ENCODE measurements around the gene ID2.

Gene ID2

DNA sequence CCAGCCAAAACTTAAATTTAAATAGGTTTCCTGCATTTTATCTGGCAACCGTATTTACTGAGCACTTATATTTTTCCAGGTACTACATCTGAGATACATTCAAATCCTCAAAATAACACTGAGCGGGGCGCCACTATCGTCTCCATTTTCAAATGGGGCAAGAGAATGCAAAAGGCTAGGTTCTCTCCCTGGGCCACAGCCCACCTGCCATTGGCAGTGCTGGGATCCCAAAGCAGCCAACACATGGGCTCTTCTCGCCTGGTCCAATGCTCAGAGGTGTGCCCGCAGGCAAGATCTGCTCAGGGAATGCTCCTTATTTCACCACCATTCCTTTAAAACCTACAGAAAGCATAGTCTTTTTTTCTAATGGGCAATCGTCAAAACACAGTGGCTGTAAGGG is 11.3 kb upstream of the ID2 start:
- DNase-seq, result no peak

DNA sequence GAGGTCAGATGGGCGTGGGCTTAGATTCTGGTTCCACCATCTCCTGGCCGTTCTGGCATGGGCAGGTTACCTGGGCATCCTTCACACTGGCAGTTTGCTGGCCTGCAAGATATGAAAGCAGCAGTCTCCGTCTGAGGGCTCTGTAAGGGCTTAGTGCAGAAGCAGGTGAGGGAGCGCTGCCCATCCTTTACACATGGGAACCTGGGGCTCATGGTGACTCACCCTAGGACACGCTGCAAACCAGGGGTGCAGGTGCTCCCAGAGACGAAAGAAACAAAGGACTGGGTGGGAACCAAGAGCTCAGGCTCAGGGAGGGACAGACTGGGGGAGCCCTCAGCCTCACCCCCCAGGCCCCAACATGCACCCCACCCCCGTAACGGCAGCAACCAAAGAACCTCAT is 10.7 kb upstream of the ID2 start:
- no peak for DNase-seq

DNA sequence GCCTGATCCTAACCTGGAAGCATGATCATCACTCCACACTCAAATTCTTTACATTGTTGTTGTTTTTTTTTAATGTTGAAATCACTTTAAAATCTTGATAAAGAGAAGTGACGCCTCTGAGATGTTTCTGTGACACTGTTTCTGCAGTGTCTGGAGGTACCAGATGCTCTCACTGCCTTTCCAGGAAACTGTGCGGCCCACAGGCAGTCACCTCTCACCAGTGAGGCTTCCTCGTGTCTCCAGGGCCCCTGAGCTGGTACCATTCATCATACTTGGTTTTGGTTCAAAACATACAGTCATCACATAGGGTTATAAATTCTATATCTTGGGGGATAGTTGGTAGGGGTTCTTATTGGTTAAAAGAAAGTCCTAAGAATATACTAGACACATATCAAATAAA is 10.1 kb upstream of the ID2 start:
- DNase-seq, result no peak

DNA sequence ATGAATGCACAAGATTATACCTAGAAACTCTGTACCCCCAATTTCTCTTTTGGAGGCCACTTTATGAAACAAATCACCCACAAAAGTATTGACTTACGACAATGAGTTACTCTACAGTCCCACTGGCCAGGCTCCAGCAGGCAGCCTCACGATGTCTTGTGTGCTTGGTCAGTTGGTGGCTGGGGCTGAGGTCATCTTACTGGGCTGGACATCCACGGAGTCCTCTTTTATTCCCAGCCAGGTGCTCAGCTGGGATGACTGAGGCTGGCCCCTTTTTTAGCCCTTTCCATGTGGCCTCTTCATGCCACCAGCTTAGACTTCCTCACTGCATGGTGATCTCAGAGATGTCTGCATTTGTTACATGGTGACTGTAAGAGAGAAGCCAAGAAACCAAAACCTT is 8.9 kb upstream of the ID2 start:
- no peak for DNase-seq

DNA sequence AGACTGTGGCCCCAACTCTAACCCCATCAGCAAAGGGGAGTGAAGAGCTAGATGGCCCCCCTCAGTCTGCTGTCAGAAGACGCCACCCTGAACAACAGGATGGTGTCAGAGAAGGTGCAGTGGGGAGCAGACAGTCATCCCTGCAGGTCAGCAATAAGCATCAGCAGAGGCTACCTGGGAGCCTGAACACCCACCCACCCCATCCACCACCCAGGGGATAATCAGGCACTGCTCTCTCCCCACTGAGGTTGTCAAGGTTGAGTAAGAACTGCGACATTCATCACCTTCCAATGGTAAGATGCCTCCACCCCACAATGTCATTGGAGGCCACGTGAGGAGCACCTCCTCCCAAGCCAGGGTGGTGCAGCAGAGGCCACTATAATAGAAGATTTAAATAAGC is 8.5 kb upstream of the ID2 start:
- DNase-seq, result no peak

DNA sequence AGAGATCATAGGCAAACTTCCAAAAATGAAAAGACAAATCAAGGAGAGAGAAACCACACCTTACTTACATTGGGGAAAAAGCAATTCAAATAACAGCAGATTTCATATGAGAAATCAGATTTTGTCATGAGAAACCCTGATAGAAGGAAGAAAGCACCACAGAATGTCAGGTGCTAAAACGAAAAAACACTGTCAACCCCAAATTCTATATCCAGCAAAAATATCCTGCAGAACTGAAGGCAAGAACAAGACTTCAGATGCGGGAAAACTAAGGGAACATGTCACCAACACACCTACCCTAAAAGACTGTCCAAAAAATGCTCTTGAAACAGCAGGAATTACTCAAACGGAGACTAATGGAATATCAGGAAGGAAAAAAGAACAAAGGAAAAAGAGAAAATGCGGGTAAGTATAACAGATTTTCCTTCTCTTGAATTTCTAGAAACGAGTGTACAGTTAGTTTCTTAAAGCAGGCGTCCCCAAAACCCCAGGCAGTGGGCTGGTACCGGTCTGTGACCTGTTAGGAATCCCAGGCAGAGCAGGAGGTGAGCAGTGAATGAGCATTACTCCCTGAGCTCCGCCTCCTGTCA is 7.3 kb upstream of the ID2 start:
- no peak for DNase-seq

DNA sequence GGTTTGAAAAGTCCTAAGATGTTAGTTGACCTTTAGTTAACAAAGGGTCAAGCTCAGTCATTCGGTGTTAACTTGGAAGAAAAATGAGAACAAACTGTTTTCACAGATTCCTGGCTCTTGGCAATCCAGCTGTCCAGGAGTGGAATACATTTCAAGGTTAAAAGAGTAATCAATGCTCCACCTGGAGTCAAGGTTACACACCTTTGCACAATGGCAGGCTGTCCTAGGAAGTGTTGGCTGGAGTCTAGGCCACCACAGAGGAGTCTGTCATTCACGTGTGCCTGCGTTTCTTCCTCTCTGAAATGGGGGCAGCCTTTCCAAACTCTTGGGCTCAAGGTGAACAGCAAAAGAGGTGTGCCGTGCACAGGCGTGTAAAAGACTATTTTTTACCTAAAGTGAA is 6.3 kb upstream of the ID2 start:
- no peak for DNase-seq

DNA sequence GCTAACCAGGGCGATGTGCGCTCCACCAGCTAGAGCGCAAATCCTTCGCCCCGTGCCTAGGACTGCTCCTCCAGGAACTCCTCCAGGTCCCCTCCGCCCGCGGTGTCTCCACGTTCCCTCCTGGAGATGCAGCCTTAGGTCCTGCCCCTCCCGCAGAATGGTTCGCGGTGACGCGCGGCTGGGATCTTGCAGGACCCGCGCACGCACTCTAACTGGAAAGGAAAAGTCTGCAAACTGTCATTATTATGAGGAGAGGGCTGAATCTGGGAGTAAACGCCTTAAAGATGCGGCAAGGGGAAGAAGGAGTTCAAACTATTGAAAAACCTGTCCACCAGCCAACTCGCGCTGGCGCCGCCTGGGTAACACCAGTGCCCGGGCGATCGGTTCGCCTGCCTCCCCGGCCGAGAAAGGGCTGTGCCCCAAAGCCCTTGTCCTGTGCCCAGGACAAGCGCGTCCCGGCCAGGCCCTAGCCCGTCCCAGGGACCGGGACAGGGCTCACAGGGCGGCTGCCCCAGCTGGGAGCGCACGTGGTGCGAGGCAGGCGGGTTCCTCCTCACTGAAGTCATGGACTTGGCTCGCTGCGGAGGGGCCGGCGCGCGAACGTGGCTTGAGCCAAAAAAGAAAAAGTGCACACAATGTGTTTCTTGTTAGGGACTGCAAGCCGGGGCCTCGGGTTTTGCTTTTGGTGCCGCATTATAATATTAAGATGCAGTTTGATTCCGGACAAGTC is 5.5 kb upstream of the ID2 start:
- no peak for DNase-seq

DNA sequence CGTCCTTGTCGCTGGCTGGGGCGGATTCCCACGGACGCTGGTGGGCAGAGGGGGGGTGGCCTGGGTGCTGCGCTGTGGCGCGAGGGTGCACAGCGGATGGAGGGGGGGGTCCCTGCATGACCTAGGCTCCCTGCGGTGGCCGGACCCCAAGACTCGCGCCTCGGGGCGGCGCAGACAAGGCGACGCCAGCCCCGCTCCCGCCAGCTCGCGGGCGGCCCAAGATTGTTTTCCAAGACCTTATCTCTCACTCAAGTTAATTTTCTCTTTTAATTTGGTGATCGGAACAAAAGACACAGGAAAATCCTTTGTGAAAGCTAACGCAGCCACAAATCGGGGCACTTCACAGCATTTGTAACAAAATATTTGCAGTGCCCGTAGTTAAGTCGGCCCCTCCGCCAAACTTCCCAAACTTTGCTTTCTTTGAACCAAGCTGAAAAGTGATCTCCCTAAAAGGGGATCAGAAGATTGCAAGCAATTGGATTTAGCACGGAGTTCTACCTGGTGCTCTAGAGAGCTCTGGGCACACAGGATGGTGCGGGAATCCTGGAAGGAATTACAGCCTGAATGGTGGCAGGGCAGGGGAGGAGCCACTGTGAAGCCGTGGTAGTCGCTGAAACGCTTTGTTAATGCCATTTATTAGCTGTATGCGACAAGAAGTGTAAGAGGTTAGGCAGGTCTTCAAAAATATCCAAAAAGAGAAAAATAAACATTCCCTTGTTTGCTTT is 4.8 kb upstream of the ID2 start:
- DNase-seq, result no peak

DNA sequence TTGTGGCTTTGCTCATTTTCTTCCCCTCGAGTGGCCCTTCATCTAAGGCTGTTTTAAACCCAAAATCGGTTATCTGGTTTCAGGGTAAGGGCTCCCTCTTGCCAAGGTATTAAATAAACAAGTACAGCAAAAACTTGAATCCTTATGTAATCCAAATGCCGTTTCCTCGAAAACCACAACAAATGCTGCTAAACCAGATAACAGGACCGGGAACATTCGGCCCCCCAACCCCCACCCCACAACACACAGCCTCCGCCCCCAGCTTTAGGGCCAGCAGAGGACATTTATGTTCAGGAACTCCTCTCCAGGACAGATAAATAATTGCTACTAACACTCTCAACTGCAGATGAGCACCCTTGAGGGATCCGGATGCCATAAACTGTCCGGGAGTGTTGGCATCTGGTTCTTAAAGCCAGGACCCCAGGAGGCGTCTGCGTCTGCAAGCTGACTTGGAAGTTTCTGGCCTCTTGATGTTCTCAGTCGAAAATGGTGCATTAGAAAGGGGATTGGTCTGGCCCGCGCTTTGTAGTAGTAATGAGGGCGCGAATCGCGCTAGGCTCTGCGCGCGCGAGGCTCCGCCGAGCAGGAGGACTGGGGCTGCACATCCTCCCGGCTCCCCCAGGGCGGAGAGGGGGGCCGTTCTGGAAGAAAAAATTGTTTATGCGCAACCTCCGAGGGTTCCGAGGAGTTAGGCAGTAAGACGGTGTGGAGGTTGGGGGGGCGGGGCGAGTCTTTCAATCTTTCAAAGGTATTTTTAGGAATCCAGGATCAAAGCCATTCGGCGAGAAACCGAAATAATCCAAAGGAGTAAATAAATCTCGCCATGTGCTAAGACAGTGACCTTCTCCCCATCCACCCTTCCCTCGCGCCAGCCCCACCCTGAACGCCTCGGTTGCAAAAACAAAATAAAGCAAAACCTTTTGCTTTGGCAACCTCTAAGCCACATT is 3.9 kb upstream of the ID2 start:
- peak; percentile 50 for DNase-seq

DNA sequence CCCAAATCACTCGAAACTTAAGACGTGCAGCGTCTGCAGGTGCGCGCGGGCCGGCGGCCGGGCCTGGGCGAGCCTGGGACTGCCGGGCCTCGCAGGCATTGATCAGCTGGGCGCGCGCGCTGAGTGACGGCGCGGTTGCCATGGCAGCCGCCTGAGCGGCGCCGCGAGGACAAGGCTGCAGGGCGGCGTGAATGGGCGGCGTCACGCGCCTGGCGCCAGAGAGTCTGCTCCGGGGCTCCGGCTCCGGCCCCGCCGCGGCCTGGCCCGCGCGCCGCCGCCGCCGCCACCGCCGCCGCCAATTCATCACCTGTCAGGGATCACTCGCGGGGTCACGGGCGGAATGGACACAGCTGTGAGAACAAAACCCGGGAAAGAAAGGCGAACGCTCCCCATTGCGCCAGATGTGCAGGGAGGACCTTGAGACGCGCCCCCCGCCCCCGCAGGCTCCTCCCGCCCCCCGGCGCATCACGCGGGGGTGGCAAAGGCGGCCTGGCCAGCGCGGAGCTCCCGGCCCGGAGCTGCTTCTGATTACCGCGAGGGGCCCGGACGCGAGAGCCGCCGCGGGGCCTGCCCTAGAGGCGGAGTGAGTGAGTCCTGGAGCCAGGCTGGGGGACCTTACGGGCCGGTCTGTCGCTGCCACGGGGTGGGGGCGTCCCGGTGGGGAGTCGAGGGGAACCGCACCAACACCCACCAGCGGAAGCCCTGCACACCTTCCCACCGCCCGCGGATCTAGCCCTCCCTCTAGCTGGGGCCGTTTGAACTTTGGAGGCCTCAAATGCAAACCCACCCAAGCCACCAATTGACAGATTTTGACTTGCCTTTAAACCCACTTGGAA is 2.9 kb upstream of the ID2 start:
- peak; percentile 86 for DNase-seq

DNA sequence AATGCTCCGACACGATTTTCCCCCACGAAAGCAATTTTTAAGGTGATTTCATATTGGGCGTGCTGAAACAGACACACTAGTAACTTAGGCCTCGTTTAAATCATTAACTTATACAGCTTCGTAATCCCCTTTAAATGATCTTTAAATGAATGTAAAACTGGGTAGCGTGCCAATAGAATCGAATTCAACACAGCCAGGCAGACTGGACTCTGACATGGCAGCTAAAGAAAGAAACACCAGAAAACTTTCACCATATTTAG is 2.4 kb upstream of the ID2 start:
- no peak for DNase-seq

DNA sequence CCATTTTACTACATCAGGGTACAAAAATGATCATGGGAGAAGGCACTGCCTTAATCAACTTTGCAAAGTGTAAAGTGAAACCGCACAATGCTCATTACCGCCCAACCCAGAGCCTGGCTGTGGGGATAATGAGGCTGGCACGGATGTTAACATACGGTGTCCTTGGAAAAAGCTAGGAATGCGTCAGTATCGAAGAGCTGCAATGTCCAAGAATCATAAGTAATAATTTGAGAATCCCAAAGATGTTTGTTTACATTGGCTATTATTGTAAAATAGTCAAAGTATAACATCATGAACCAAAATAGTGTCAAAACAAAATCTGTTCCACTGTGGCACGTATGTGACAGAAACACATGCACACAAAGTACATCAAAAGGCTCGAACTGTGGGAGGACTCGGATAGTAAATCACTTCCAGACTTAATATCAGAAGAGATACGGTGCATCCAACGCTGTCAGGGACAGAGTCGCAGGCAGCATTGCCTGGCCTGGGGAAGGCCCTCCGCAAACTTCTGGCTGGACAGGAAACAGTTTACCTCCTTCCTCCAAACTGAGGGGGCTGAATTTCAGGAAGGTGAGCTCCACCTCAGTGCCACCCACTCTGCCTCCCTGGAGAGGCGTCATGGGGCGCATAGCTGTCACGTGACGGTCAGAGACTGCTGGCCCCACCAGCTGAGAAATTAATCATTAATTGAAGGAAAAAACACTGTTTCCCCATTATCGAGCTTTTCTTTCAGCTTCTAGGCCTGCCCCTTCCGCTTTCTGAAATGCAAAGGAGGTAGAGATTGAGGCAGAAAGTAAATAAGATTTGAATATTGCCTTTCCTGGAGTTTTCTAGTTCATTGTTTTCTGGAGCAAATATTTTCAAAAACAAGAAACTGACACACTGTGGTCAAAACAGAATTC is 1.8 kb upstream of the ID2 start:
- no peak for DNase-seq

DNA sequence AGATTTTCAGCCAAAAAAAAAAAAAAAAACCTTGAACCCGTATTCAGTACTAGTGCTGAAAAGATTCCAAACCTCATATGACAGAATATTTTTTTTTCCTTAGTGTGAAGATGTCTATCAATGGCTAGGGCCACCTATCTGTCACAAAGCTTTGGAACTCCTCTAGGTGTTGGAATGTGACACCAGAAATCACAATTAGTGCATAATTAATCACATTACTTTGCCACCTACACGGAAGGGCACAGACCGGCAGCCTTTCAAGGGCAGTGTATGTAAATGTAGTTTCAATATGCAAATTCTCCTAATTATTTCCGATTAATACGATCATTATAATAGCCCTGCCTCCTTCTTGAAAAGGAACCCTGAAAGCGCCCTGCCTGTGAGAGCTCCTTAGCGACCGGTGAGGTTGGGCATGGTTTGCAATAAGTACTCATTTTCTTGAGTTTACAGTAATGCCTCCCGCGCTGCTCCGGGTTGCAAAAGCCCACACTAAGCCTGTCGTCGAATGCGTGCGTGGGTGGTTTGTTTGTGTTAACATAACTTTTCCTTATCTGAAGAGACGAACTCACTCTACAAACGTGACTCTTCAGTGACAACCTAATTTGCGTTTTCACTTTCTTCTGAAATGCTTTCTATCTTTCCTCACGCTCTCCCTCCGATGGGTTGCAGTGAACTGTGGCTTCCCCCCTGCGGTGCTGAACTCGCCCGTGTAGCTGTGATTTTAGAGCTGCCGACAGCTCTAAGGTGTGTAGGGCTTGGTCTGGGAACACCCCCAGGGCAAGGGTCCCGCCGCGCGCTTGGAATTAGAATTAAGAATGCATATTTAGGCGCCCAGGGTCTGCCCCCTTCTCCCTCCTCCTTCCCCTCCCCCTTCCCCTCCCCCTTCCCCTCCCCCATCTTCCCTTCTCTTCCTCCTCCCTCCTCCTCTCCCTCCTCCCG is 765 bp upstream of the ID2 start:
- peak; percentile 64 for DNase-seq

DNA sequence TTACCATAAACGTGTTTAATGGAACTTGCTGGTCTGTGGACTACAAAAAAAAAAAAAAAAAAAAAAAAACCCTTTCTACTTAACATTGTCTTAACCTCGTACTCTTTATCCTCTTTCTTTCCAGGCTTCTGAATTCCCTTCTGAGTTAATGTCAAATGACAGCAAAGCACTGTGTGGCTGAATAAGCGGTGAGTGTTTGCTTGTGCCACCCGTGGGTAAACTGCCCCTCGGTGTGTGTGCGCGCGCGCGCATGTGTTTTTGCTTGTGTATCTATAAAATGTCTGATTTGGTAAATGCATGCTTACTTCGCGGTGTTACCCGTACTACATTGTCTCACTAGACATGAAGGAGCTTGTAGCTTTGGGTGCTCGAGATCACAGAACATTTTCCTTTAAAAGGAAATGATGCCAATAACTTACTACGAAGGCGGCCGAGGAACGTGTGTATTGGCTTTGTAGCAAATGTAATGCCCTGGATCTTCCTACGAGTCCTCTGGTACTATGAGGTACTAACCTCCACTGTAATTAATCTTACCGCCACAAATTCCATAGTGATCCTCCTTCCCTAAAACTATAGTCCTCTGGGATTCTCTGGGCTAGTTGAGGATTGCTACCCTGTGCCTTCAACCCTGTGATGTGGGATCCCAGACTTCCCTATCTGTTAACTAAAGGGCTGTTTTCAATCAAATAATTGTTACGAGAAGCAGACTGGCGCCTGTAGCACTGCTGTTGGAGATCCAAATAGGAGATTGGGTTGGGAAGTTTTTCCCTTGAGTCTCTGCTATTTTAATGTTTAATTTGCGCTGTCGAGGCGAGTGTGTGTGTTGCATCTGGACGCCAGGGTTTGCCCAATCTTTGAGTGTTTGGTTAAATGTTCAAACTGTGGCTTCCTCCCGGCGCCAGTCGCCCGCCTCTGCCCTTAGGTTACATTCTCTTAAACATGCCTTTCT is 1.1 kb downstream of the ID2 start:
- DNase-seq, result peak; percentile 59

DNA sequence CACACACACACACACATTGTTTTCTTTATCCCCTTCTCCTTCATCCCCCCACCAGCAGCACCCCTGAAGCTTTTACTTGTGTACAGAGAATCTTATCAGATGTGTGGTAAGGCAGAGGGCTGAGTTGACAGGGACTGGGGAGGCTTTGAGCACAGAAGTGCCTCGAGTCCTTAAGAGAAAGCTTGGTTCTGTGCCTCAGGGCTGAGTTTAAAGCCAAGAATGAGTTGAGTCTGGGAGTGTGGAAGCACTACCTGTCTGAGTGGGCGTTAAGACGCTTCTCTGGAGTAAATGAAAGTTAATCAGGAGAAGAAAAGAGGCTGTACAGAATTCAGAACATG is 2.7 kb downstream of the ID2 start:
- peak; percentile 39 for DNase-seq

DNA sequence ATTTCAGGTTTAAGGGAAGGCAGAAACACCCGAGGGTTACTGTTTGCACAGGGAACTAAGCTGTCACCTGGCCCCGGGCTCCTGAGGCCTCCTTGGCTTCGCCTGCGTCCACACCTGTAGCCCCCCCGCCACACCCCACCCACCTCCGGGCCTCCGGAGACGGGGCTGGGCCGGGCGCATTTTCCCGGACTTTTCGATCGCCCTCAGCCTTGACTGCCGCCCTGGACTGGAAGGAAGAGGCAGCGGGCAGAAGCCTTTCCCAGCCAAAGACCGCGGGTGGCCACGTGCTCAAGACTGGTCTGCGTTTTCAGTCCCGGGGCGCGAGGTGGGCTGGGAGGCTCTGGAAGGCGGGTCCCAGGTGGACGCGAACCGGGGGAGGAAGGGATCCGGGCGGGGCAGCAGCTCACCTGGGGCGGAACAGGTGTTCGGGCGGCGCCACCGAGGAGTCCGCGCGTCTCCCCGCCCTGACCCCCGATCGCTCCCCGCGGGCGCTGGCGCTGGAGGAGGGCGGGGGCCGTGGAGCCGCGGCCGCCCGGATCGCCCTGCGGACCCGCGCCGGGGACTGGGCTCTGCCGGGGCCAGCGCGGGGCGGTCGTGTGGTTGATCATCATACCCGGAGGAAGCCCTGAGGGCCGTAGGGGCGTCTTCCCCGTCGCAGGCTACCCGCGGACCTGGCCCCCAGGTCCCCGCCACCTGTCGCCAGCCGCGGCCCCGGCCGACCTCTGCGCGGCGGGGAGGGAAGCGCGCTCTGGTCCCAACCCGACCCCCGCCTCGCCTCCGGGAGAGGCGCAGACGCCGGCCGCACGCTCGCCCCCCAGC is 3.2 kb downstream of the ID2 start:
- peak; percentile 54 for DNase-seq

DNA sequence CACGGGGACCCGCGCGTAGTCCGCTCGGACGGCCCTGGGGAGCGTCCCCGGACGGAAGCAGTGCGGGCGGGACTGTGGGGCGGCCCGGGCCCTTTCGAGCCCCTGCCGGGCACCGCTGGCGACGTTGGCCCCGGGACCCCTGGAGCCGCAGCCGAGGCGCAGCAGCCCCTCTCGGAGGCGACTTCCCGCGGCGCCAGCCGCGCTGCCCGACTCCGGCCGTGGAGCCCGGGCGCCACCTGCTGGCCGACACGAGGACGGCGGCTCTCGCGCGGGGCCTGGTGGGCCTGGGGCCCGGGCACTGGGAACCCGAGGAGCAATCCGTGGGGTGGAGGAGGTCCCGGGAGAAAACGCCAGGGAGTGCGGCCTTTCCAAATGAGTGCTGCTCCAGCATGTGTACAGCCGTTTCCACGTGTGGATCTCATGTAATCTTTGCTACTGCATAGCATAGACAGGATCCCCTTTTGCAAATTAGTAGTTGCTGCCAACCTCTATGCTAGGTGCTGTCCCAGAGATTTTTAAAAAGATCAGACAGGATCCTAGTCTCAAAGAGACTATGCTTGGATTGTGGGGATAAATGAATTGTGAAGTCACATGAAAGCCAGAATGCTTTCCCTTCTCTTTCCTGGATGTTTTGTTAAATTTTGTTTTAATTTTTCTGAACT is 4.0 kb downstream of the ID2 start:
- DNase-seq, result peak; percentile 82

Measured in CD4-positive, alpha-beta T cell treated with Interleukin-17A for 4 hours (primary cell).